CD4-positive, alpha-beta T cell treated with Interferon gamma for 1 hour (primary cell): ENCODE data around the gene MAGED2.
"Not testable (repeated sequence)": the region's sequence is repeated elsewhere in the genome, so short reads cannot be mapped to it uniquely, and the experiment has no call there.

Experiments used
- DNase-seq: peaks from one replicate; pipeline ENCODE4 v3.0.0-alpha.2; 2020

MAGED2 gene

GRCh38 chrX:54807524-54808108 lies at the start of gene MAGED2:
Gene MAGED2 (plus strand): TSS chrX:54807745. CDS start chrX:54809332, 1,587 bp downstream.
- DNase-seq = peak; percentile 64

GRCh38 chrX:54758114-54759055 lies 49.2 kb upstream of the MAGED2 start:
- DNase-seq = no peak

- not testable (repeated sequence) for DNase-seq
Measured at GRCh38 chrX:54774391-54775094, 33.0 kb upstream of the MAGED2 start.

GRCh38 chrX:54776061-54776460 lies 31.5 kb upstream of the MAGED2 start:
- no peak for DNase-seq

- no peak for DNase-seq
Measured at GRCh38 chrX:54776987-54777672, 30.4 kb upstream of the MAGED2 start.

- no peak for DNase-seq
Measured at GRCh38 chrX:54785901-54786300, 21.6 kb upstream of the MAGED2 start.

GRCh38 chrX:54786967-54787366 lies 20.6 kb upstream of the MAGED2 start:
- DNase-seq = peak; percentile 25

GRCh38 chrX:54788446-54788845 lies 19.1 kb upstream of the MAGED2 start:
- no peak for DNase-seq

- not testable (repeated sequence) for DNase-seq
Measured at GRCh38 chrX:54789405-54789804, 18.1 kb upstream of the MAGED2 start.

GRCh38 chrX:54794028-54794427 lies 13.5 kb upstream of the MAGED2 start:
- DNase-seq = no peak

- no peak for DNase-seq
Measured at GRCh38 chrX:54794795-54795194, 12.8 kb upstream of the MAGED2 start.

GRCh38 chrX:54798137-54798536 lies 9.4 kb upstream of the MAGED2 start, which contains the start of gene ITIH6:
Gene ITIH6 (minus strand): TSS chrX:54798255. CDS start chrX:54798210, 45 bp downstream.
- no peak for DNase-seq

GRCh38 chrX:54799046-54799445 lies 8.5 kb upstream of the MAGED2 start:
- DNase-seq = no peak

GRCh38 chrX:54808109-54808604 lies 612 bp downstream of the MAGED2 start:
- peak; percentile 27 for DNase-seq

- peak; percentile 95 for DNase-seq
Measured at GRCh38 chrX:54808605-54809483, 1.3 kb downstream of the MAGED2 start.

- DNase-seq = no peak
Measured at GRCh38 chrX:54810532-54810931, 3.0 kb downstream of the MAGED2 start.

- no peak for DNase-seq
Measured at GRCh38 chrX:54811301-54811885, 3.8 kb downstream of the MAGED2 start.

GRCh38 chrX:54812306-54812705 lies 4.8 kb downstream of the MAGED2 start:
- DNase-seq = no peak

GRCh38 chrX:54817220-54817820 lies 9.8 kb downstream of the MAGED2 start:
- DNase-seq = no peak

GRCh38 chrX:54818221-54818620 lies 10.7 kb downstream of the MAGED2 start:
- no peak for DNase-seq

- no peak for DNase-seq
Measured at GRCh38 chrX:54819201-54819600, 11.7 kb downstream of the MAGED2 start.
